Activated CD4-positive, alpha-beta T cell treated with anti-CD3 and anti-CD28 coated beads, Interleukin-2, amount 10 ng/mL, durations not matched to agents 7 days and 5 days (primary cell): ENCODE results near the gene FJX1. TPM values are rescaled to one million over a fixed set of nuclear protein-coding genes. Genes with fewer than 3 reads are reported as not detected.
"Not testable (repeated sequence)": the region's sequence is repeated elsewhere in the genome, so short reads cannot be mapped to it uniquely, and the experiment has no call there.

Experiments
- CTCF ChIA-PET: fragments of 350-600 bp; sonication (Branson Sonifier 250); formaldehyde crosslinking; loops from one replicate; lab custom pipeline; 2021; ENCODE audit warnings: antibody characterized with exemption; lab: Charles Lee
- POLR2A ChIA-PET: fragments of 350-600 bp; sonication (Branson Sonifier 250); formaldehyde crosslinking; loops from one replicate; lab custom pipeline; 2021; ENCODE audit warnings: antibody characterized with exemption; lab: Charles Lee
- DNase-seq: peaks from one replicate; pipeline ENCODE4 v3.0.0-alpha.2; 2020
- H3K27ac Mint-ChIP-seq: one replicate; pipeline ENCODE4 v1.8.0; 2021; ENCODE audit warnings: mild to moderate bottlenecking, moderate library complexity, mixed read lengths
- H3K27me3 Mint-ChIP-seq: one replicate; pipeline ENCODE4 v1.8.0; 2021; ENCODE audit warnings: mixed read lengths
- H3K36me3 Mint-ChIP-seq: one replicate; pipeline ENCODE4 v1.8.0; 2021; ENCODE audit warnings: low read depth, mixed read lengths
- H3K4me1 Mint-ChIP-seq: one replicate; pipeline ENCODE4 v1.8.0; 2021; ENCODE audit warnings: mixed read lengths
- H3K4me3 Mint-ChIP-seq: one replicate; pipeline ENCODE4 v1.8.0; 2021; ENCODE audit warnings: mild to moderate bottlenecking, moderate library complexity, mixed read lengths
- H3K9me3 Mint-ChIP-seq: one replicate; pipeline ENCODE4 v1.8.0; 2021; ENCODE audit warnings: mixed read lengths
- total RNA-seq, 2 experiments: library from RNA; stranded (reverse); gene quantifications; one replicate each; pipeline ENCODE4 v1.2.3, GENCODE V29; 2021

Gene FJX1
- total RNA-seq, 2 experiments from 2014 or later, result 0.17 to 0.21 TPM

DNA sequence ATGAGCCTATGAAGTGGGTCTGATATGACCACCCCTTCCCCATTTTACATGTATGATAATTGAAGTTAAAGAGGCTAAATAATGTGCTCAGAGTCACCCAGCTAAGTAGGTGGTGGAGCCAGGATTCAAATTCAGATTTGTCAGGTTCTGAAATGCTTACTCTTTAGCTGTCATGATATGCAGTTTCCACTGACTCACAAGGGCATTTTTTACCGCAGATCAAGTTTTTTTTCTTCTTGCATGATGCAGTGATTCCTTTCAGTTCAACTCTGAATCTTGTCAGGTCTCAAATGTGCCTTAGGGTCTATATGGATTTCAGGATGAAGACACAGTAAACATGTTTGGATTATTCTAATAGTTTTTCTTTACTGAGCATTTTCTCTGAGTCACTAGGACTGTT lies 31.7 kb downstream of the FJX1 start:
- Mint-ChIP-seq H3K27me3 (peaks cover 10% of the 10 kb centered on the region), H3K4me1 (no peaks in the 10 kb centered on the region), H3K4me3 (no peak overlapping the region), H3K27ac (no peak overlapping the region), H3K9me3 (no peaks in the 10 kb centered on the region), H3K36me3 (no peaks in the 10 kb centered on the region)
- POLR2A ChIA-PET, result no interaction called here
- DNase-seq, result no peak
- CTCF ChIA-PET, result interaction anchor here (0.5 to 0.7 kb wide), 2 partner anchors 25 to 285 kb away, joined by 3 read pairs; no protein-coding TSS in a partner anchor

DNA sequence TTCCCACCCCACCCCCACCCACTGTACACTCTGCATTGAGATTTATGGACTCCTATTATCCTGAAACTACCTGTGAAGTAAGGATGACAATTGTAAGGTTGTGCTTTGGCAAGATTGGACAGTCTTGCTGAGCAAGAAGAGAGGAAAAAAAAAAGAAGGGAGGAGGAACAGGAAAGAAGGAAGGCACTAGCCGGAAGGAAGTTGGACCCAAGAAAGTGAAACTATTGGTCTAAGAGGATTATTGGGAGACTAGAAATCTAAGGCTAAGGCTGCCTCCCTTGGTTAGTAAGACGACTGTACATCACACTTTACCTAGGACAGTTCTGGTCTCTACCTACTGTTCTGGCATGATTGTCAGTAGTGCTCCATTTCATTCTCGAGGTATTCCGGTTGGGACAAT lies 32.2 kb downstream of the FJX1 start:
- Mint-ChIP-seq H3K9me3 (no peaks in the 10 kb centered on the region), H3K27me3 (peaks cover 14% of the 10 kb centered on the region), H3K27ac (no peak overlapping the region), H3K4me3 (no peak overlapping the region), H3K4me1 (no peaks in the 10 kb centered on the region), H3K36me3 (no peaks in the 10 kb centered on the region)
- no peak for DNase-seq
- ChIA-PET POLR2A (no interaction called here), CTCF (no interaction called here)

DNA sequence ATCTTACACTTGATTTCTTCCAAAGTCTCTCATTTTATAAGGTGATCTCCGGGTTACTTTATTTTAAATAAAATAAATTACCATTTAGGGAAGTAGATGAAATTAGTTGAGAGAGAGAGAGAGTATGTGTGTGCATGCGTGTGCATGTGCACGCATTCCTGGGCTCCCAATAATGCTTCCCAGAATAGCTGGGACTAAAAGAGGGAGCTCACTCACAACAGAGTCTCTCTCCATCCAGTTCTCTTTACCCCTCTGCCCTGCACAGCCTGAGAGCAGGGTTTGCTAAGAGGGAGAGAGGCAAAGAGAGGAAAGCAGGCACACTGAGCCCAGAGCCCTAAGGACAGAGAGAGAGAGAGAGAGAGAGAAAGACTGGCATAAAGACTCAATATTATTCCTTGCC lies 33.0 kb downstream of the FJX1 start:
- no peaks in the 10 kb centered on the region for H3K36me3 Mint-ChIP-seq
- peaks cover 16% of the 10 kb centered on the region for H3K27me3 Mint-ChIP-seq
- DNase-seq, result no peak
- no peak overlapping the region for H3K27ac Mint-ChIP-seq
- H3K4me1 Mint-ChIP-seq, result no peaks in the 10 kb centered on the region
- no peaks in the 10 kb centered on the region for H3K9me3 Mint-ChIP-seq
- H3K4me3 Mint-ChIP-seq, result no peak overlapping the region
- POLR2A ChIA-PET, result no interaction called here
- CTCF ChIA-PET, result no interaction called here

DNA sequence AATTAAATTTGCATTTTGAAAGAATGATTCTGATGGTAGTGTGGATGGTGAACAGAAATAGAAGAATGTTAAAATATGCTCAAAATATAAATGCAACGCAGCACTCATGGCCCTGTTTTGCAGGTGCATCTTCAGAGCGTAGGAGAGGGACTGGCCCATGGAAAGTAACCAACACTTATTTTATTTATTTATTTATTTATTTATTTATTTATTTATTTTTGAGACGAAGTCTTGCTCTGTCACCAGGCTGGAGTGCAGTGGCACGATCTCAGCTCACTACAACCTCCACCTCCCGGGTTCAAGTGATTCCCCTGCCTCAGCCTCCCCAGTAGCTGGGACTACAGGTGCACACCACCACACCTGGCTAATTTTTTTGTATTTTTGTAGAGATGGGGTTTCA lies 34.5 kb downstream of the FJX1 start:
- H3K4me1 Mint-ChIP-seq, CTCF ChIA-PET, H3K27ac Mint-ChIP-seq, H3K4me3 Mint-ChIP-seq, DNase-seq, POLR2A ChIA-PET, H3K36me3 Mint-ChIP-seq, H3K9me3 Mint-ChIP-seq: not testable (repeated sequence)
- H3K27me3 Mint-ChIP-seq, result peaks cover 21% of the 10 kb centered on the region

DNA sequence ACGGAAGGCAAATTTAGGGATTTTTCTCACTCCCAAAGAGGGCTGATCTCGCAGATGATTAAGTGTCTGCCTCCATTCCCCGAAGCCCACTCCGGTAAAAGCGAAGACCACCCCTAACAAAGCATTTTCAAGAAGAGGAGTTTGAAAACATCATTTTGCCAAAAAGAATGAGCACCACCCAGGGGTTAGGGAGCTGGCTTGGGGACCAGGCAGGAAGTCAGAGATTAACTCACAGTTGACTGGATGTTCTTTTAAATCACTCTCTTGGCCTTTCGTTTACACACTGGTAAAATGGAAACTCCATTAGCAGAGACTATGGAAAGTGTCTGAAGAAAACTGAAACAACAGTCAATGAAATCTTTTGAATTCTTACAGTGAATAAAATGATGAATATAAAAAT lies 36.5 kb downstream of the FJX1 start:
- no peaks in the 10 kb centered on the region for H3K36me3 Mint-ChIP-seq
- H3K27me3 Mint-ChIP-seq, result peaks cover 28% of the 10 kb centered on the region
- no peaks in the 10 kb centered on the region for H3K9me3 Mint-ChIP-seq
- no peak overlapping the region for H3K4me3 Mint-ChIP-seq
- CTCF ChIA-PET, result interaction anchor here (1.0 kb wide), 1 partner anchor 21 kb away, joined by 3 read pairs; no protein-coding TSS in a partner anchor
- DNase-seq, result no peak
- no peak overlapping the region for H3K27ac Mint-ChIP-seq
- no peaks in the 10 kb centered on the region for H3K4me1 Mint-ChIP-seq
- POLR2A ChIA-PET, result no interaction called here

DNA sequence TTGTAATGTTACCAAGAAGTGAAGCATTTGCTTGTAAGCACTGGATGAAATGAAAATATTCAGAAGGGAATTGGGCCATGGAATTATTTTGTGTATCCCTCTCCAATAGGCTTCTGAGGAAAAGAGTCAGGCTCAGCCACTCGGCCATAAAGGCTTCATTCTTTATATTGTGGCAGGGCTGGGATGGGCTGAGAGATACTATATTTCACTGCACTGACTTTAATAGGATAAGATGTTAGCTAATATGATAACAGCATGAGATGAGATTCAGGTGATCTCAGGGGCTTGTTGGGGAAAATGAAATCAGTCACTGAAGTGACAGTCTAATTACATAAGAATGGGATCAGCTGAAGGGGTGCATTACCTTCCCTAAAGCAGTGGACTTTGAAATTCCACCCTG lies 37.0 kb downstream of the FJX1 start:
- Mint-ChIP-seq H3K27me3 (peaks cover 28% of the 10 kb centered on the region), H3K36me3 (no peaks in the 10 kb centered on the region), H3K4me3 (no peak overlapping the region), H3K9me3 (no peaks in the 10 kb centered on the region), H3K4me1 (no peaks in the 10 kb centered on the region), H3K27ac (no peak overlapping the region)
- ChIA-PET POLR2A (no interaction called here), CTCF (interaction anchor here (1.0 kb wide), 1 partner anchor 20 kb away, joined by 3 read pairs; no protein-coding TSS in a partner anchor)
- DNase-seq, result no peak

DNA sequence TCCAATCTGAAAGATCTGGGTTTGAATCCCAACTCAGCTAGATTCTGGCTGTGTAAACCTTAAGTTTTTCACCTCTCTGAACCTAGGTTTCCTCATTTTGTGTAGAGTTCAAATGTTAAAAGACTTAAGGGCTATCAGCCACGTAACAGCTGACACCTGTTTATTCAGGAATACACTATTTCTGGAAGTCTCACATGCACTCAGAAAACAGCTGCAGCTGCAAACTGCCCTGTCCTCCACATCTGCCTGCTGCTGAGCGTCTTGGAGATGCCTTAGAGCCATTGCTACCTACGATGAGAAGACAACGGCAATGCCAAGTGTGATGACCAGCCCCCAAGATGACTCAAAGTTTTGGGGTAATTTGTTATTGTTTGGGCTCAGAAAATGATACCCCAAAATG lies 37.6 kb downstream of the FJX1 start:
- no peak for DNase-seq
- peaks cover 24% of the 10 kb centered on the region for H3K27me3 Mint-ChIP-seq
- POLR2A ChIA-PET, result no interaction called here
- H3K36me3 Mint-ChIP-seq, result no peaks in the 10 kb centered on the region
- H3K4me3 Mint-ChIP-seq, result no peak overlapping the region
- H3K9me3 Mint-ChIP-seq, result no peaks in the 10 kb centered on the region
- no peaks in the 10 kb centered on the region for H3K4me1 Mint-ChIP-seq
- CTCF ChIA-PET, result no interaction called here
- H3K27ac Mint-ChIP-seq, result no peak overlapping the region

DNA sequence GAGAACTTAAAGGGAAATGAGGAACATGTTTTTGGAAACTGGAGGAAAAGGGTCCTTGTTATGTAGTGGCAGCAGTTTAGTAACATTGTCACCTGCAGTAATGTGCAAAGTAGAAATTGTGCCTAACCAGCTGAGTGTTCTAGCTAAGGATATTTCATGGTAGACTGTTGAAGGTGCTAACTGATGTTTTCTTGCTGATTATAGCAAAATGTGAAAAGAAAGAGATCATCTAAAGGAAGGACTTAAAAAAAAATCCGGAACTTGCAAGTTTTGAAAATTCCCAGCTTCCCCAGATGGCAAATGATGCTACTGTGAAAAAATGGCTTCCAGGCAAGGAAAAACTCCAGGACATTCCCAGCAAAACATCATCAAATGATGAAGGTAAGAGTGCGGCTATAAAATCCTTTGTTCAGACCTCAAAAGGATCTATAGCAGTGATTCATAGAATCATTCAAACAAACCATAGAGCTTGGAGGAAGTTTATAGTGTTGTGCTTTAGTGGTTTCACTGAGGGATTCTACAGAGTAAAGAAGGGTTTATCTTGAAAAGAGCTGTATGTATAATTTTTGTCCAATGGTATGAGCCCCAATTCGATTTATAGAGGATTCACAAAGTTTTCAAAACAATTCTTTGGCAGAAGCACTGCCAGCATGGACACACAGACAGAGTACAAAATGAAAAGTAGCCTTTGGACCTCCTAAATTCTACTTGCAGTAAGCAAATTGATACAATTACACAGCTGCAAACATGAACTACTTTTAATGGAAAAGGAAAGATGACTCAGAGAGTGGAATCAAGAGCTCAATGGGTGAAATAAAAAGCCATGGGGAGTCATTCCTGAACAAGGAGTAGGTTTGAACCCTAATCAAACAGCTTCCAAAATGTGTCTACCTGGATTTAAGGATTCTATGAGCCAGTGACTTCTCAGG lies 40.0 kb downstream of the FJX1 start:
- no peak overlapping the region for H3K4me3 Mint-ChIP-seq
- H3K27me3 Mint-ChIP-seq, result peaks cover 27% of the 10 kb centered on the region
- DNase-seq, result no peak
- CTCF ChIA-PET, result no interaction called here
- H3K4me1 Mint-ChIP-seq, result peaks cover 15% of the 10 kb centered on the region
- POLR2A ChIA-PET, result interaction anchor here (0.7 kb wide), 1 partner anchor 827 kb away, joined by 3 read pairs; no protein-coding TSS in a partner anchor
- no peak overlapping the region for H3K27ac Mint-ChIP-seq
- H3K9me3 Mint-ChIP-seq, result peaks cover 3% of the 10 kb centered on the region
- H3K36me3 Mint-ChIP-seq, result peaks cover 10% of the 10 kb centered on the region

DNA sequence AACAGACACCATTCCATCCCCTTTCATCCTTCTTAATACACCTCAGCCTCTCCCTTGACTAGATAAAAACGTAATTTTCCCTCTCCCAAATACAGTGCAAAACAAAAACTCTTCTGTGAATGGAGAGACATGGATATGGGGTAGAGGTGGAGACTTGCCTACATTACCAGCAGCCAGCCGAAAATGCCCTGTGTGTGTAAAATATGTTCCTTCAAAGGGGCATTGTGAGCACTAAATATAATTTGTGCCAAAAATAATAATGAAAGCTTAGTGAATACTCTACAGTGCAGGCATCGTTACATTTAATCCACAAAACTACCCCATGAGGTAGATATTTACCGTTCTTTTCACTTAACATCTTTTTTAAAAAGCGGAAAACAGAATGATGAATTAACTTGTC lies 43.3 kb downstream of the FJX1 start:
- DNase-seq, result no peak
- H3K36me3 Mint-ChIP-seq, result peaks cover 37% of the 10 kb centered on the region
- H3K27ac Mint-ChIP-seq, result peak overlapping the region; percentile 95
- peaks cover 40% of the 10 kb centered on the region for H3K4me1 Mint-ChIP-seq
- H3K4me3 Mint-ChIP-seq, result peak overlapping the region; percentile 89
- ChIA-PET CTCF (no interaction called here), POLR2A (no interaction called here)
- H3K27me3 Mint-ChIP-seq, result peaks cover 14% of the 10 kb centered on the region
- H3K9me3 Mint-ChIP-seq, result peaks cover 25% of the 10 kb centered on the region

DNA sequence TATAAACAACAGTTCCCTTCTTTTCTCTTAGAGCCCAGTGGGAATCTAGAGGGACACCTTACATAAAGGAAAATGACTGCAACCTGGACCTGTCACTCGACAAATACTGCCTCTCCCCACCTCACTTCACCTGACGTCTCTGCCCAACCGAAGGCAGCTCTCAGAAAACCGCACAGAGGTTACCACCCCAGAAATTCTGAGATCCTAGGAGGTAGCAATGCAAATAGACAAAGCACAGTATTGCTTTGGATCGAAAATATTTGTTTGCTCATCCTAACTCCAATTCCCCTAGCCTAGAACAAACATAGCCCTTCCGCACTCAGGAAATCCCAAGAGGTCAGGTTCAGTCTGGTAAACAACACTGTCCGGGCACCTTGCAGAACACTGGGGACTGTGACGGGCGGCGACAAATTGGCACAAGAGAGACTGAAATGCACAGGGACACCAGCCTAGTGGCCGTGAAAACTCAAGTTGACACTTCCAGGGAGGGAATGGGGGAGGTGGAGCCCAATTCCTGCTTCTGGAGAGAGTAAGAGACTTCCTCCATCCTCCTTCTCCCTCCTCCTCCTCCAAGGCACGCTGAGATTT lies 43.9 kb downstream of the FJX1 start:
- ChIA-PET CTCF (no interaction called here), POLR2A (no interaction called here)
- DNase-seq, result peak; percentile 11
- Mint-ChIP-seq H3K4me1 (peaks cover 43% of the 10 kb centered on the region), H3K27me3 (peaks cover 10% of the 10 kb centered on the region), H3K9me3 (peaks cover 29% of the 10 kb centered on the region), H3K36me3 (peaks cover 41% of the 10 kb centered on the region), H3K27ac (peak overlapping the region; percentile 95), H3K4me3 (peak overlapping the region; percentile 89)

DNA sequence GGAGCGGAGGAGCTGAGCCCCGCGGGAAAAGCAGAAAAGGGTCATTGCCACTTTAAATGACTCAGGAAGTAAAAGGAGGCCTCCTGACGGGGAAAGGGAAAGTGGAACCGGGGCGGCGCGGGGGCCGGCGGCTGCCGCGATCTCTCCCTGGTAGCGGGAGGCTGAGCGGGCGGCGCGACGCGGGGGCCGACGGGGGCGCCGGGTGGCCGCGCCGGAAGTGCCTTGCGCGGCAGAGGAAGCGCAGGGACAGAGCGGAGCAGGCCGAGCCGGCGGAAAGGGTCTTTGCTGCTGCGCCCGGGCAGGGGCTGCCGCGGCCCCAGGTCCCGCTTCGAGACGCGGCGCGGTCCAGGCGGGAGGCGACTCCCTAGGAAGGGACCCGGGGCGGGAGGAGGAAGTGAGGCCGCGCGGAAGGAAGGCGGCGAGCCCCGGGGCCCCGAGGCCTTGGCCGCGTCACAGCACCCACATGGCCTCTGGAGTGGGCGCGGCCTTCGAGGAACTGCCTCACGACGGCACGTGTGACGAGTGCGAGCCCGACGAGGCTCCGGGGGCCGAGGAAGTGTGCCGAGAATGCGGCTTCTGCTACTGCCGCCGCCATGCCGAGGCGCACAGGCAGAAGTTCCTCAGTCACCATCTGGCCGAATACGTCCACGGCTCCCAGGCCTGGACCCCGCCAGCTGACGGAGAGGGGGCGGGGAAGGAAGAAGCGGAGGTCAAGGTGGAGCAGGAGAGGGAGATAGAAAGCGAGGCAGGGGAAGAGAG lies 44.6 kb downstream of the FJX1 start, which contains the start of gene TRIM44:
TSS of gene TRIM44 (plus strand) at position 127 of the 759 bp plus-strand sequence. CDS start at position 464, 337 bp downstream.
- Mint-ChIP-seq H3K36me3 (peaks cover 45% of the 10 kb centered on the region), H3K4me3 (peak within 1 kb of the TSS; percentile 89), H3K27me3 (peaks cover 10% of the 10 kb centered on the region), H3K4me1 (peaks cover 43% of the 10 kb centered on the region), H3K9me3 (peaks cover 33% of the 10 kb centered on the region), H3K27ac (peak within 1 kb of the TSS; percentile 95)
- ChIA-PET CTCF (interaction anchor here (0.6 kb wide), 1 partner anchor 380 kb away, joined by 3 read pairs; no protein-coding TSS in a partner anchor), POLR2A (no interaction called here)
- peak; percentile 85 for DNase-seq

DNA sequence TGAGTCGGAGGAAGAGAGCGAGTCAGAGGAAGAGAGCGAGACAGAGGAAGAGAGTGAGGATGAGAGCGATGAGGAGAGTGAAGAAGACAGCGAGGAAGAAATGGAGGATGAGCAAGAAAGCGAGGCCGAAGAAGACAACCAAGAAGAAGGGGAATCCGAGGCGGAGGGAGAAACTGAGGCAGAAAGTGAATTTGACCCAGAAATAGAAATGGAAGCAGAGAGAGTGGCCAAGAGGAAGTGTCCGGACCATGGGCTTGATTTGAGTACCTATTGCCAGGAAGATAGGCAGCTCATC lies 45.1 kb downstream of the FJX1 start:
- peaks cover 6% of the 10 kb centered on the region for H3K27me3 Mint-ChIP-seq
- ChIA-PET CTCF (interaction anchor here (0.6 kb wide), 1 partner anchor 380 kb away, joined by 3 read pairs; no protein-coding TSS in a partner anchor), POLR2A (no interaction called here)
- peaks cover 43% of the 10 kb centered on the region for H3K4me1 Mint-ChIP-seq
- H3K9me3 Mint-ChIP-seq, result peaks cover 38% of the 10 kb centered on the region
- H3K36me3 Mint-ChIP-seq, result peaks cover 50% of the 10 kb centered on the region
- H3K4me3 Mint-ChIP-seq, result peak overlapping the region; percentile 89
- DNase-seq, result no peak
- peak overlapping the region; percentile 95 for H3K27ac Mint-ChIP-seq
